Left renal pelvis (tissue), 4 donors: ENCODE results near the gene SPATA31E1. TPM values are rescaled to one million over a fixed set of nuclear protein-coding genes. Genes with fewer than 3 reads are reported as not detected.

Source experiments
- DNase-seq, 4 donors: peaks; one replicate each; pipeline ENCODE4 v3.0.0-alpha.2; 2013; ENCODE audit warnings: low read depth in 4 of 4, low spot score in 3 of 4
- polyA plus RNA-seq, 4 donors: library from polyadenylated mRNA; unstranded; fragments of 120-200 nt; gene quantifications; one replicate each; pipeline ENCODE4 v1.2.1, GENCODE V29; 2013; ENCODE audit not compliant: insufficient read length in 4 of 4

SPATA31E1 gene
- polyA plus RNA-seq, 4 donors = not detected

- no peak for DNase-seq
These were observed 20.0 kb upstream of the SPATA31E1 start for GRCh38 chr9:87862536-87863268.

- no peak for DNase-seq
These were observed 18.7 kb upstream of the SPATA31E1 start for GRCh38 chr9:87863882-87864465.

- DNase-seq = no peak
These were observed 17.8 kb upstream of the SPATA31E1 start for GRCh38 chr9:87864915-87865314.

GRCh38 chr9:87865626-87866025 lies 17.1 kb upstream of the SPATA31E1 start:
- no peak for DNase-seq

GRCh38 chr9:87867391-87867790 lies 15.3 kb upstream of the SPATA31E1 start:
- DNase-seq = no peak

- no peak for DNase-seq
These were observed 14.5 kb upstream of the SPATA31E1 start for GRCh38 chr9:87868175-87868574.

- DNase-seq = no peak
These were observed 14.0 kb upstream of the SPATA31E1 start for GRCh38 chr9:87868635-87869034.

GRCh38 chr9:87869082-87869481 lies 13.6 kb upstream of the SPATA31E1 start:
- no peak for DNase-seq

GRCh38 chr9:87871425-87872078 lies 11.1 kb upstream of the SPATA31E1 start:
- DNase-seq = no peak

- DNase-seq = no peak
These were observed 10.5 kb upstream of the SPATA31E1 start for GRCh38 chr9:87872079-87872624.

- no peak for DNase-seq
These were observed 8.9 kb upstream of the SPATA31E1 start for GRCh38 chr9:87873607-87874303.

GRCh38 chr9:87874304-87874623 lies 8.4 kb upstream of the SPATA31E1 start:
- no peak for DNase-seq

GRCh38 chr9:87875060-87875459 lies 7.6 kb upstream of the SPATA31E1 start:
- DNase-seq = no peak

- no peak for DNase-seq
These were observed 6.7 kb upstream of the SPATA31E1 start for GRCh38 chr9:87875831-87876545.

- no peak for DNase-seq
These were observed 6.0 kb upstream of the SPATA31E1 start for GRCh38 chr9:87876708-87877107.

- DNase-seq = no peak
These were observed 3.6 kb upstream of the SPATA31E1 start for GRCh38 chr9:87878989-87879511.

- DNase-seq = no peak
These were observed 2.6 kb upstream of the SPATA31E1 start for GRCh38 chr9:87880116-87880515.

- DNase-seq = no peak
These were observed 2.0 kb upstream of the SPATA31E1 start for GRCh38 chr9:87880683-87881082.

GRCh38 chr9:87883274-87883673 lies 597 bp downstream of the SPATA31E1 start:
- DNase-seq = no peak

- DNase-seq = no peak
These were observed 1.3 kb downstream of the SPATA31E1 start for GRCh38 chr9:87883990-87884389.
